ENCODE measurements around the gene ZMIZ1.

Gene ZMIZ1

GRCh38 chr10:79280956-79281355 is 212.2 kb downstream of the ZMIZ1 start:
- Histone ChIP-seq H3K4me2 (ENCODE audit: low read depth, low read length, poor library complexity, severe bottlenecking) (no peak overlapping the region), H3K27me3 (ENCODE audit: insufficient read depth, low read length, poor library complexity, severe bottlenecking) (no peaks in the 10 kb centered on the region), H3K4me3 (ENCODE audit: low read length, poor library complexity, severe bottlenecking) (no peak overlapping the region), H4K20me1 (ENCODE audit: insufficient read depth, low read length, poor library complexity, severe bottlenecking) (no peaks in the 10 kb centered on the region), H2AFZ (ENCODE audit: low read length) (no peak overlapping the region), H3K9me2 (replicated peaks; ENCODE audit: low read depth, low read length) (no peaks in the 10 kb centered on the region), H3K4me1 (ENCODE audit: insufficient read depth, low read length, poor library complexity, severe bottlenecking) (peaks cover 23% of the 10 kb centered on the region), H3K36me3 (ENCODE audit: insufficient read depth, low read length) (peaks cover 79% of the 10 kb centered on the region; the same call in 1 of the 2 replicates), H3K79me2 (ENCODE audit: insufficient read depth, low read length) (peaks cover 6% of the 10 kb centered on the region; the same call in 1 of the 2 replicates), H3K9ac (ENCODE audit: low read depth, low read length, poor library complexity, severe bottlenecking) (no peak overlapping the region), H3F3A (ENCODE audit: low read depth) (no peaks in the 10 kb centered on the region), H3K9me3 (ENCODE audit: insufficient read depth, low read depth, low read length) (no peaks in the 10 kb centered on the region)
- TF ChIP-seq CTCF (conservative IDR thresholded peaks at IDR 0.05; ENCODE audit: low read length) (no peak), EZH2phosphoT487 (IDR thresholded peaks at IDR 0.05; ENCODE audit: borderline replicate concordance) (no peak)

GRCh38 chr10:79282388-79282787 is 213.6 kb downstream of the ZMIZ1 start:
- H2AFZ ChIP-seq (ENCODE audit: low read length), result no peak overlapping the region
- H3F3A ChIP-seq (ENCODE audit: low read depth), result no peaks in the 10 kb centered on the region
- peaks cover 71% of the 10 kb centered on the region; the same call in 1 of the 2 replicates for H3K36me3 ChIP-seq (ENCODE audit: insufficient read depth, low read length)
- H3K4me3 ChIP-seq (ENCODE audit: low read length, poor library complexity, severe bottlenecking), result no peak overlapping the region
- H3K4me1 ChIP-seq (ENCODE audit: insufficient read depth, low read length, poor library complexity, severe bottlenecking), result peaks cover 38% of the 10 kb centered on the region
- no peaks in the 10 kb centered on the region for H3K9me3 ChIP-seq (ENCODE audit: insufficient read depth, low read depth, low read length)
- TF ChIP-seq EZH2phosphoT487 (IDR thresholded peaks at IDR 0.05; ENCODE audit: borderline replicate concordance) (no peak), CTCF (conservative IDR thresholded peaks at IDR 0.05; ENCODE audit: low read length) (no peak)
- no peak overlapping the region for H3K9ac ChIP-seq (ENCODE audit: low read depth, low read length, poor library complexity, severe bottlenecking)
- H3K9me2 ChIP-seq (replicated peaks; ENCODE audit: low read depth, low read length), result no peaks in the 10 kb centered on the region
- no peaks in the 10 kb centered on the region for H4K20me1 ChIP-seq (ENCODE audit: insufficient read depth, low read length, poor library complexity, severe bottlenecking)
- no peak overlapping the region for H3K4me2 ChIP-seq (ENCODE audit: low read depth, low read length, poor library complexity, severe bottlenecking)
- H3K79me2 ChIP-seq (ENCODE audit: insufficient read depth, low read length), result peaks cover 6% of the 10 kb centered on the region; the same call in 1 of the 2 replicates
- H3K27me3 ChIP-seq (ENCODE audit: insufficient read depth, low read length, poor library complexity, severe bottlenecking), result no peaks in the 10 kb centered on the region

GRCh38 chr10:79283616-79284015 is 214.8 kb downstream of the ZMIZ1 start:
- no peak overlapping the region for H3K4me3 ChIP-seq (ENCODE audit: low read length, poor library complexity, severe bottlenecking)
- no peak overlapping the region for H3K9ac ChIP-seq (ENCODE audit: low read depth, low read length, poor library complexity, severe bottlenecking)
- no peaks in the 10 kb centered on the region for H3K9me2 ChIP-seq (replicated peaks; ENCODE audit: low read depth, low read length)
- H3K9me3 ChIP-seq (ENCODE audit: insufficient read depth, low read depth, low read length), result no peaks in the 10 kb centered on the region
- peaks cover 73% of the 10 kb centered on the region; the same call in 1 of the 2 replicates for H3K36me3 ChIP-seq (ENCODE audit: insufficient read depth, low read length)
- peaks cover 43% of the 10 kb centered on the region for H3K4me1 ChIP-seq (ENCODE audit: insufficient read depth, low read length, poor library complexity, severe bottlenecking)
- H3K27me3 ChIP-seq (ENCODE audit: insufficient read depth, low read length, poor library complexity, severe bottlenecking), result no peaks in the 10 kb centered on the region
- H4K20me1 ChIP-seq (ENCODE audit: insufficient read depth, low read length, poor library complexity, severe bottlenecking), result no peaks in the 10 kb centered on the region
- peaks cover 6% of the 10 kb centered on the region; the same call in 1 of the 2 replicates for H3K79me2 ChIP-seq (ENCODE audit: insufficient read depth, low read length)
- no peak overlapping the region for H3K4me2 ChIP-seq (ENCODE audit: low read depth, low read length, poor library complexity, severe bottlenecking)
- H3F3A ChIP-seq (ENCODE audit: low read depth), result no peaks in the 10 kb centered on the region
- no peak for TF ChIP-seq EZH2phosphoT487 (IDR thresholded peaks at IDR 0.05; ENCODE audit: borderline replicate concordance)
- TF ChIP-seq CTCF (conservative IDR thresholded peaks at IDR 0.05; ENCODE audit: low read length), result no peak
- no peak overlapping the region for H2AFZ ChIP-seq (ENCODE audit: low read length)

All from Loucy (cell line).